Heart left ventricle (tissue), 13 donors: Measurements from ENCODE around the gene MAGI2.

Experiments used
- POLR2A ChIP-seq, 2 donors: fragments of 450-650 bp; IDR thresholded peaks; one replicate each; pipeline ENCODE4 v1.6.1; 2017; ENCODE audit warnings: antibody characterized with exemption in 2 of 2, mild to moderate bottlenecking in 2 of 2, moderate library complexity in 2 of 2
- TF ChIP-seq, protein P1 (sequence below), 12 donors: fragments of 200-600 bp; sonication (generic) in 4 of 12; IDR thresholded peaks; one replicate each; pipeline versions ENCODE4 v1.5.0 to v1.8.0; 2018 to 2022; ENCODE audit warnings: antibody characterized with exemption in 12 of 12, mild to moderate bottlenecking in 5 of 12
- donor health status: ischemic (EF 13 %, LVEDD 7.1; RV severe dilation, severe dysfunction).
- donor health status: DM: no; HTN: yes; CAD: no.
- donor health status: DM: no; HTN: no; CAD: no.
- donor health status: ischemic (EF 25% LVEDD 6.9; RV normal size, moderate dysfunction).
- donor health status: ischemic (EF 25% LVEDD 5.7; RV mildly dilated, moderate dysfunction).
- donor health status: ischemic (EF 35%, LVEDD 5.7; RV mildly dilated, moderate dysfunction).
- donor health status: nonischemic (EF 11% LVEDD 7.7; RV severe dilation, severe dysfunction).
- donor health status: DM: yes; HTN: yes; CAD: no.
- donor health status: PGD.
- donor health status: ischemic (EF 29% LVEDD 5.4; RV normal size, mild dysfunction).
- donor health status: nonischemic (EF 23%, LVEDD 6.1; RV moderate dilation, normal function).

DNA sequence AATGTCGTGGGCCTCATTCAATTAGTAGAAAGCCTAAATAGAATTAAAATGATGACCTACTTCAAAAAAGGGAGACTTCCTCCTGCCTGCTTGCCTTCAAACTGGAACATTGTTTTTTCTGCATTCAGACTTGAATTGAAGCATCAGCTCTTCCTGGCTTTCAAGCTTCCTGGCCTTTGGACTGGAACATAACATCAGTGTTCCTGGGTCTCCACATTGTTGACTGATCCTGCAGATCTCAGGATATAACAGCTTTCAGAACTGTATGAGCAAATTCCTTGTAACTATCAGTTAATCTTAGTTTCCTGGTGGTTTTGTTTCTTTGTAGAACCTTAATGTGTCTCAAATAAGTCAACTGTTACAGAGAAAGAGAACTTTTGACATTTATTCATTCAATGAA lies 18.6 kb downstream of the MAGI2 start:
- TF ChIP-seq, protein P1, sequence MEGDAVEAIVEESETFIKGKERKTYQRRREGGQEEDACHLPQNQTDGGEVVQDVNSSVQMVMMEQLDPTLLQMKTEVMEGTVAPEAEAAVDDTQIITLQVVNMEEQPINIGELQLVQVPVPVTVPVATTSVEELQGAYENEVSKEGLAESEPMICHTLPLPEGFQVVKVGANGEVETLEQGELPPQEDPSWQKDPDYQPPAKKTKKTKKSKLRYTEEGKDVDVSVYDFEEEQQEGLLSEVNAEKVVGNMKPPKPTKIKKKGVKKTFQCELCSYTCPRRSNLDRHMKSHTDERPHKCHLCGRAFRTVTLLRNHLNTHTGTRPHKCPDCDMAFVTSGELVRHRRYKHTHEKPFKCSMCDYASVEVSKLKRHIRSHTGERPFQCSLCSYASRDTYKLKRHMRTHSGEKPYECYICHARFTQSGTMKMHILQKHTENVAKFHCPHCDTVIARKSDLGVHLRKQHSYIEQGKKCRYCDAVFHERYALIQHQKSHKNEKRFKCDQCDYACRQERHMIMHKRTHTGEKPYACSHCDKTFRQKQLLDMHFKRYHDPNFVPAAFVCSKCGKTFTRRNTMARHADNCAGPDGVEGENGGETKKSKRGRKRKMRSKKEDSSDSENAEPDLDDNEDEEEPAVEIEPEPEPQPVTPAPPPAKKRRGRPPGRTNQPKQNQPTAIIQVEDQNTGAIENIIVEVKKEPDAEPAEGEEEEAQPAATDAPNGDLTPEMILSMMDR (IDR thresholded peaks at IDR 0.05), result no peak
- TF ChIP-seq POLR2A (IDR thresholded peaks at IDR 0.05), result no peak
